Measurements from ENCODE around the gene PEDS1. TPM values are rescaled to one million over a fixed set of nuclear protein-coding genes. Genes with fewer than 3 reads are reported as not detected.

PEDS1 gene
- total and polyA plus RNA-seq, 10 of the 15 experiments (the other 5 are each of a cell fraction or from before 2014, with no cell fraction given): 1.7 to 25.6 (median 16.8) TPM

DNA sequence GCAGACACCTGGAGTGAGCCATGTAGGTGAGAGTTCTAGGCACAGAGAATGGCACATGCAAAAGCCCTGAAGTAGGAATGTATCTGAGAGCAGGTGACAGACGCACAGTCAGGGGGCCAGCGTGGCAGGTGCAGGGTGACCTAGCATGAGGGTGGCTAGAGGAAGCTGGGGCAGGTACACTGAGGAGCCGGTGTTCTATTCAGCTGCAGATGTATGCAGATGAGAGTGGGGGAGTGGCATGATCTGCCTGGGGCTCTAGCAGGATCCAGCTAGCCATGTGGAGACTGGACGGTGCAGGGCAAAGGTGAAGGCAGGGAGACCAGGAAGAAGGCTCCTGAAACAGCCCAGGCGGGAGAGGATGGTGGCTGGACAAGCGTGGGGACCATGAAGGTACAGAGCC lies 10.7 kb downstream of the PEDS1 start:
- SMC1A ChIA-PET (ENCODE audit: uncharacterized antibody, unreplicated experiment): interaction anchor here (0.6 kb wide), 1 partner anchor 1104 kb away, joined by 3 read pairs; no protein-coding TSS in a partner anchor

More for the DNA sequence above, 10.7 kb downstream of the PEDS1 start:
- DNase-seq (ENCODE audit: low read depth, low spot score) (no peak), ATAC-seq (no peak), FAIRE-seq (no peak)
- ChIA-PET RAD21 (ENCODE audit: unreplicated experiment) (no interaction called here), CTCF (interaction anchor here (1.5 kb wide), 1 partner anchor 57 kb away, joined by 4 read pairs; no protein-coding TSS in a partner anchor), POLR2A (interaction anchor here (0.6 kb wide), 1 partner anchor 446 kb away, joined by 7 read pairs; no protein-coding TSS in a partner anchor)
- no peak overlapping the region for H3K4me3 ChIP-seq
- H3K9ac ChIP-seq (ENCODE audit: control insufficient read depth, insufficient read depth, low read length): no peak overlapping the region
- peaks cover 4 to 18% of the 10 kb centered on the region in 2 experiments for H3K36me3 ChIP-seq (ENCODE audit: control insufficient read depth in 2 of 2, insufficient read depth in 2 of 2, low read length in 1 of 2)
- no peaks in the 10 kb centered on the region for H4K20me1 ChIP-seq (ENCODE audit: control insufficient read depth, insufficient read depth)
- H3K79me2 ChIP-seq (ENCODE audit: control insufficient read depth, insufficient read depth, low read length): peaks cover 19% of the 10 kb centered on the region
- WGBS (ENCODE audit: insufficient coverage, insufficient replicate concordance, low lambda C conversion rate, missing lambda C conversion rate): 91% methylated on average over 6 of the region's 6 CpGs
- H2AFZ ChIP-seq (ENCODE audit: control insufficient read depth, low read depth, low read length): no peak overlapping the region
- no peak overlapping the region for H3K27ac ChIP-seq (ENCODE audit: control insufficient read depth, insufficient read depth)
- H3K27me3 ChIP-seq (replicated peaks in 1 of 2; ENCODE audit: control insufficient read depth in 2 of 2, insufficient read depth in 2 of 2, low read length in 1 of 2): no peaks in the 10 kb centered on the region
- TF ChIP-seq LARP7 (IDR thresholded peaks at IDR 0.05) (no peak), ZNF384 (IDR thresholded peaks at IDR 0.05; ENCODE audit: borderline replicate concordance, low read depth, low read length) (no peak), CREM (IDR thresholded peaks at IDR 0.05; ENCODE audit: low read depth) (no peak), RELA (IDR thresholded peaks at IDR 0.05; ENCODE audit: borderline replicate concordance, partially characterized antibody) (no peak), RAD21 (IDR thresholded peaks at IDR 0.05; ENCODE audit: insufficient read depth, low read depth, low read length) (no peak)
- TF ChIP-seq, protein P1, sequence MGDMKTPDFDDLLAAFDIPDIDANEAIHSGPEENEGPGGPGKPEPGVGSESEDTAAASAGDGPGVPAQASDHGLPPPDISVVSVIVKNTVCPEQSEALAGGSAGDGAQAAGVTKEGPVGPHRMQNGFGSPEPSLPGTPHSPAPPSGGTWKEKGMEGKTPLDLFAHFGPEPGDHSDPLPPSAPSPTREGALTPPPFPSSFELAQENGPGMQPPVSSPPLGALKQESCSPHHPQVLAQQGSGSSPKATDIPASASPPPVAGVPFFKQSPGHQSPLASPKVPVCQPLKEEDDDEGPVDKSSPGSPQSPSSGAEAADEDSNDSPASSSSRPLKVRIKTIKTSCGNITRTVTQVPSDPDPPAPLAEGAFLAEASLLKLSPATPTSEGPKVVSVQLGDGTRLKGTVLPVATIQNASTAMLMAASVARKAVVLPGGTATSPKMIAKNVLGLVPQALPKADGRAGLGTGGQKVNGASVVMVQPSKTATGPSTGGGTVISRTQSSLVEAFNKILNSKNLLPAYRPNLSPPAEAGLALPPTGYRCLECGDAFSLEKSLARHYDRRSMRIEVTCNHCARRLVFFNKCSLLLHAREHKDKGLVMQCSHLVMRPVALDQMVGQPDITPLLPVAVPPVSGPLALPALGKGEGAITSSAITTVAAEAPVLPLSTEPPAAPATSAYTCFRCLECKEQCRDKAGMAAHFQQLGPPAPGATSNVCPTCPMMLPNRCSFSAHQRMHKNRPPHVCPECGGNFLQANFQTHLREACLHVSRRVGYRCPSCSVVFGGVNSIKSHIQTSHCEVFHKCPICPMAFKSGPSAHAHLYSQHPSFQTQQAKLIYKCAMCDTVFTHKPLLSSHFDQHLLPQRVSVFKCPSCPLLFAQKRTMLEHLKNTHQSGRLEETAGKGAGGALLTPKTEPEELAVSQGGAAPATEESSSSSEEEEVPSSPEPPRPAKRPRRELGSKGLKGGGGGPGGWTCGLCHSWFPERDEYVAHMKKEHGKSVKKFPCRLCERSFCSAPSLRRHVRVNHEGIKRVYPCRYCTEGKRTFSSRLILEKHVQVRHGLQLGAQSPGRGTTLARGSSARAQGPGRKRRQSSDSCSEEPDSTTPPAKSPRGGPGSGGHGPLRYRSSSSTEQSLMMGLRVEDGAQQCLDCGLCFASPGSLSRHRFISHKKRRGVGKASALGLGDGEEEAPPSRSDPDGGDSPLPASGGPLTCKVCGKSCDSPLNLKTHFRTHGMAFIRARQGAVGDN (IDR thresholded peaks at IDR 0.05): no peak
- TF ChIP-seq, protein P2, sequence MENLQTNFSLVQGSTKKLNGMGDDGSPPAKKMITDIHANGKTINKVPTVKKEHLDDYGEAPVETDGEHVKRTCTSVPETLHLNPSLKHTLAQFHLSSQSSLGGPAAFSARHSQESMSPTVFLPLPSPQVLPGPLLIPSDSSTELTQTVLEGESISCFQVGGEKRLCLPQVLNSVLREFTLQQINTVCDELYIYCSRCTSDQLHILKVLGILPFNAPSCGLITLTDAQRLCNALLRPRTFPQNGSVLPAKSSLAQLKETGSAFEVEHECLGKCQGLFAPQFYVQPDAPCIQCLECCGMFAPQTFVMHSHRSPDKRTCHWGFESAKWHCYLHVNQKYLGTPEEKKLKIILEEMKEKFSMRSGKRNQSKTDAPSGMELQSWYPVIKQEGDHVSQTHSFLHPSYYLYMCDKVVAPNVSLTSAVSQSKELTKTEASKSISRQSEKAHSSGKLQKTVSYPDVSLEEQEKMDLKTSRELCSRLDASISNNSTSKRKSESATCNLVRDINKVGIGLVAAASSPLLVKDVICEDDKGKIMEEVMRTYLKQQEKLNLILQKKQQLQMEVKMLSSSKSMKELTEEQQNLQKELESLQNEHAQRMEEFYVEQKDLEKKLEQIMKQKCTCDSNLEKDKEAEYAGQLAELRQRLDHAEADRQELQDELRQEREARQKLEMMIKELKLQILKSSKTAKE (IDR thresholded peaks at IDR 0.05; ENCODE audit: low read depth, poor library complexity, severe bottlenecking): no peak
- H3K4me1 ChIP-seq (ENCODE audit: control insufficient read depth, insufficient read depth, low read length): peaks cover 15% of the 10 kb centered on the region
- H3K4me2 ChIP-seq (ENCODE audit: control insufficient read depth, insufficient read depth): no peak overlapping the region
- no peaks in the 10 kb centered on the region for H3K9me3 ChIP-seq (replicated peaks; ENCODE audit: control insufficient read depth, insufficient read depth, low read length)
- intact Hi-C loops (cut with micrococcal nuclease; ENCODE audit: unreplicated experiment): no loop called here
- BruUV-seq (replicated peaks): no TSS peak
- in situ Hi-C loops (cut with MboI): no loop called here

Data from GM12878 (cell line).